Measurements from ENCODE around the gene PRR5.

- no peak for TF ChIP-seq ZNF136 (CRISPR knock-in tag; IDR thresholded peaks at IDR 0.05; ENCODE audit: low read depth)
- TF ChIP-seq POLR2AphosphoS5 (IDR thresholded peaks at IDR 0.05; ENCODE audit: low read depth, low read length): no peak
- TF ChIP-seq, protein P1, sequence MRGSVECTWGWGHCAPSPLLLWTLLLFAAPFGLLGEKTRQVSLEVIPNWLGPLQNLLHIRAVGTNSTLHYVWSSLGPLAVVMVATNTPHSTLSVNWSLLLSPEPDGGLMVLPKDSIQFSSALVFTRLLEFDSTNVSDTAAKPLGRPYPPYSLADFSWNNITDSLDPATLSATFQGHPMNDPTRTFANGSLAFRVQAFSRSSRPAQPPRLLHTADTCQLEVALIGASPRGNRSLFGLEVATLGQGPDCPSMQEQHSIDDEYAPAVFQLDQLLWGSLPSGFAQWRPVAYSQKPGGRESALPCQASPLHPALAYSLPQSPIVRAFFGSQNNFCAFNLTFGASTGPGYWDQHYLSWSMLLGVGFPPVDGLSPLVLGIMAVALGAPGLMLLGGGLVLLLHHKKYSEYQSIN (CRISPR knock-in tag; IDR thresholded peaks at IDR 0.05; ENCODE audit: borderline replicate concordance): no peak
- no peak for TF ChIP-seq HNRNPK (IDR thresholded peaks at IDR 0.05; ENCODE audit: low read depth, low read length, poor library complexity, severe bottlenecking)
- no peak for TF ChIP-seq EHMT2 (IDR thresholded peaks at IDR 0.05; ENCODE audit: borderline replicate concordance, low read depth, low read length)
- no peak for TF ChIP-seq RAD21 (CRISPR knock-in tag; IDR thresholded peaks at IDR 0.05)
- no peak for TF ChIP-seq ZBTB44 (CRISPR knock-in tag; IDR thresholded peaks at IDR 0.05)
- TF ChIP-seq REST (IDR thresholded peaks at IDR 0.05; ENCODE audit: borderline replicate concordance in 1 of 2, low read depth in 1 of 2, low read length in 2 of 2): no peak
- TF ChIP-seq EP300 (IDR thresholded peaks at IDR 0.05; ENCODE audit: low read depth in 2 of 2, low read length in 2 of 2): no peak
- no peak for TF ChIP-seq EP300 (CRISPR knock-in tag; IDR thresholded peaks at IDR 0.05; ENCODE audit: borderline replicate concordance)
- TF ChIP-seq TGIF2 (CRISPR knock-in tag; IDR thresholded peaks at IDR 0.05): no peak
- no peak for TF ChIP-seq TRIM24 (CRISPR knock-in tag; IDR thresholded peaks at IDR 0.05)
These were observed 58.5 kb downstream of the PRR5 start for GRCh38 chr22:44760476-44760875.
